ENCODE results near the gene C3orf85. TPM values are rescaled to one million over a fixed set of nuclear protein-coding genes. Genes with fewer than 3 reads are reported as not detected.
A peak's percentile ranks its signal among the peaks of the same experiment; 100 is the strongest.

C3orf85 gene
- total RNA-seq, 3 donors from 2014 or later (not counting 1 experiment from before 2014, with no cell fraction given) = not detected

- Mint-ChIP-seq H3K27me3 (ENCODE audit: low read depth in 2 of 2) (peaks cover 0 to 3% of the 10 kb centered on the region in 2 donors), H3K36me3 (no peaks in the 10 kb centered on the region), H3K9me3 (no peaks in the 10 kb centered on the region), H3K4me3 (no peak overlapping the region), H3K27ac (no peak overlapping the region), H3K4me1 (no peaks in the 10 kb centered on the region)
- Histone ChIP-seq H3K9me3 (ENCODE audit: control insufficient read depth, insufficient read depth, low read length) (no peaks in the 10 kb centered on the region), H3K27ac (ENCODE audit: low read length) (no peak overlapping the region), H3K4me1 (ENCODE audit: control insufficient read depth, insufficient read depth, low read length) (no peaks in the 10 kb centered on the region), H3K36me3 (ENCODE audit: control insufficient read depth, insufficient read depth, low read length) (no peaks in the 10 kb centered on the region), H3K27me3 (ENCODE audit: control insufficient read depth, insufficient read depth, low read length) (no peaks in the 10 kb centered on the region), H3K4me3 (ENCODE audit: low read length) (no peak overlapping the region)
- TF ChIP-seq CTCF (IDR thresholded peaks at IDR 0.05) = no peak
- DNase-seq (no peak), ATAC-seq (no peak)
- WGBS (ENCODE audit: insufficient coverage) = 100% methylated on average over 1 of the region's 1 CpG
- intact Hi-C loops (cut with micrococcal nuclease) = no loop called here
These were observed 41.4 kb upstream of the C3orf85 start for GRCh38 chr3:109095166-109095565.

DNA sequence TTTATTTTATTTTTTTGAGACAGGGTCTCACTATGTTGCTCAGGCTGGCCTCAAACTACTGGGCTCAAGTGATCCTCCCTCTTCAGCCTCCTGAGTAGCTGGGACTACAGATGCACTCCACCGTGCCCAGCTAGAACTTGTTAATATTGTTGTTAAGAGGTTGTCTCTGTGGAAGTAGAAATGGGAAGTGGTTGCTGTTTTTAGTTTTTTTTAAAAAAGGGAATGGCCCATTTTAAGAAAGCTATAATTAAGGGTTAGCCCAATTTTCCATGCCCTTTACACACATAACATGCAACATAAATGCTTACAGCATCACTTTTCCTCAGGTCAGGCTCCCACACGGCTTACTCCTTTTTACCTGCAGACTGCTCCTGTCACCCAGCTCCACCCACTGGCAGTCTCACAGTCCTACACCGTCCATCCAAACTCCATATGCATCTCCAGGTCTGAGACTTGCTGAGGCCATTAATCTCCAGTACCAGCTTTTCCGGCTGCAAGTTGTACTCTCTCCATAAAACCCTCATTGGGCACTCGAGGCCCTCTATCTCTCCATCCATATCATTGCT is 38.4 kb upstream of the C3orf85 start:
- Mint-ChIP-seq H3K27me3 (ENCODE audit: low read depth in 2 of 2) (no peaks in the 10 kb centered on the region), H3K36me3 (no peaks in the 10 kb centered on the region), H3K4me3 (no peak overlapping the region), H3K9me3 (no peaks in the 10 kb centered on the region), H3K4me1 (no peaks in the 10 kb centered on the region), H3K27ac (no peak overlapping the region)
- no peaks in the 10 kb centered on the region for H3K36me3 ChIP-seq (ENCODE audit: control insufficient read depth, insufficient read depth, low read length)
- H3K9me3 ChIP-seq (ENCODE audit: control insufficient read depth, insufficient read depth, low read length) = no peaks in the 10 kb centered on the region
- peak in 1 of 2 donors; percentile 2 for DNase-seq
- no peaks in the 10 kb centered on the region for H3K27me3 ChIP-seq (ENCODE audit: control insufficient read depth, insufficient read depth, low read length)
- H3K4me1 ChIP-seq (ENCODE audit: control insufficient read depth, insufficient read depth, low read length) = no peaks in the 10 kb centered on the region
- intact Hi-C loops (cut with micrococcal nuclease) = no loop called here
- H3K27ac ChIP-seq (ENCODE audit: low read length) = no peak overlapping the region
- TF ChIP-seq CTCF (IDR thresholded peaks at IDR 0.05) = no peak
- ATAC-seq = no peak
- H3K4me3 ChIP-seq (ENCODE audit: low read length) = no peak overlapping the region
- 74% methylated on average over 5 of the region's 5 CpGs for WGBS (ENCODE audit: insufficient coverage)

GRCh38 chr3:109109574-109109973 is 26.9 kb upstream of the C3orf85 start:
- H3K36me3 Mint-ChIP-seq = no peaks in the 10 kb centered on the region
- no peaks in the 10 kb centered on the region for H3K36me3 ChIP-seq (ENCODE audit: control insufficient read depth, insufficient read depth, low read length)
- TF ChIP-seq CTCF (IDR thresholded peaks at IDR 0.05) = no peak
- H3K4me1 Mint-ChIP-seq = no peaks in the 10 kb centered on the region
- H3K27ac Mint-ChIP-seq = no peak overlapping the region
- intact Hi-C loops (cut with micrococcal nuclease) = no loop called here
- no peaks in the 10 kb centered on the region for H3K4me1 ChIP-seq (ENCODE audit: control insufficient read depth, insufficient read depth, low read length)
- ATAC-seq (no peak), DNase-seq (no peak)
- no peak overlapping the region for H3K4me3 Mint-ChIP-seq
- no peak overlapping the region for H3K27ac ChIP-seq (ENCODE audit: low read length)
- peaks cover 6 to 7% of the 10 kb centered on the region in 2 donors for H3K9me3 Mint-ChIP-seq
- H3K27me3 Mint-ChIP-seq (ENCODE audit: low read depth in 2 of 2) = peaks cover 0 to 2% of the 10 kb centered on the region in 2 donors
- no peak overlapping the region for H3K4me3 ChIP-seq (ENCODE audit: low read length)
- H3K9me3 ChIP-seq (ENCODE audit: control insufficient read depth, insufficient read depth, low read length) = no peaks in the 10 kb centered on the region
- 93% methylated on average over 4 of the region's 4 CpGs for WGBS (ENCODE audit: insufficient coverage)
- peaks cover 2% of the 10 kb centered on the region for H3K27me3 ChIP-seq (ENCODE audit: control insufficient read depth, insufficient read depth, low read length)

Data from natural killer cell (primary cell).